ENCODE measurements around the gene TNMD. TPM values are rescaled to one million over a fixed set of nuclear protein-coding genes. Genes with fewer than 3 reads are reported as not detected.
"Not testable (repeated sequence)": the region's sequence is repeated elsewhere in the genome, so short reads cannot be mapped to it uniquely, and the experiment has no call there.

TNMD gene
- total RNA-seq: not detected in 2 replicates

GRCh38 chrX:100584611-100585010 lies at the start of gene TNMD:
TNMD (plus strand) TSS chrX:100584936; CDS start chrX:100585019, 83 bp downstream.
- Mint-ChIP-seq H3K36me3 (ENCODE audit: low read depth) (no peaks in the 10 kb centered on the region), H3K27ac (no peak within 1 kb of the TSS), H3K4me1 (no peaks in the 10 kb centered on the region), H3K9me3 (no peaks in the 10 kb centered on the region), H3K4me3 (no peak within 1 kb of the TSS), H3K27me3 (peaks cover 3% of the 10 kb centered on the region)
- intact Hi-C loops (cut with micrococcal nuclease): no loop called here
- DNase-seq: no peak

DNA sequence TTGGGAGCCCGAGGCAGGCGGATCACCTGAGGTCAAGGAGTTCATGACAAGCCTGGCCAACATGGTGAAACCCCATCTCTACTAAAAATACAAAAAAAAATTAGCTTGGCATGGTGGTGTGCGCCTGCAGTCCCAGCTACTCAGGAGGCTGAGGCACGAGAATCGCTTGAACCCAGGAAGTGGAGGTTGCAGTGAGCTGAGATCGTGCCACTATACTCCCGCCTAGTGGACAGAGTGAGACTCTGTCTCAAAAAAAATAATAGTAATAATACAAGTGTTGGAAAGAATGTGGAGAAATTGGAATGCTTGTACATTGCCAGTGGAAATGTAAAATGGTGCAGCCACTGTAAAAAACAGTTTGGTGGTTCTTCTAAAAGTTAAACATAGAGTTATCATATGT lies 19.2 kb upstream of the TNMD start:
- DNase-seq; H3K9me3 Mint-ChIP-seq; H3K36me3 Mint-ChIP-seq (ENCODE audit: low read depth); H3K4me1 Mint-ChIP-seq; intact Hi-C loops (cut with micrococcal nuclease); H3K27me3 Mint-ChIP-seq; H3K27ac Mint-ChIP-seq; H3K4me3 Mint-ChIP-seq: not testable (repeated sequence)

DNA sequence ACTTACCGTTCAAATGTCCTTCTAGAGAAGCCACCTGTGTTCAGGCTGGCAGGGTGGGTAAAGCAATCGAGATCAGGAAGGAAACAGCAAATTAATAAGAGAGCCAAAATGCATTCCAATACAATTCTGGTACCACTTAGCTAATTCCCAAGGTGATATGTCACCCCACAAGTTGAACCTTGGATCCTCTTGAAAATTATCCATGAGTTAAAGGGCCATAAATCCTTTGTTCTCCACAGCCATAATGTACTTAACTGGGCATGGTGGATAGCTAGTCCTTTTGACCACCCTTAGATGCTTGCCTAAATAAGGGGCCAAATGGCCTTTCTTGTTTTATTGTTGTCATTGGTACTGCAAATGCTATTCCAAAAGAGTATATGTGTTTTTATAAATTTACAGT lies 2.0 kb downstream of the TNMD start:
- intact Hi-C loops (cut with micrococcal nuclease): no loop called here
- no peak overlapping the region for H3K27ac Mint-ChIP-seq
- H3K4me1 Mint-ChIP-seq: no peaks in the 10 kb centered on the region
- no peak for DNase-seq
- peaks cover 3% of the 10 kb centered on the region for H3K27me3 Mint-ChIP-seq
- H3K36me3 Mint-ChIP-seq (ENCODE audit: low read depth): no peaks in the 10 kb centered on the region
- H3K9me3 Mint-ChIP-seq: no peaks in the 10 kb centered on the region
- no peak overlapping the region for H3K4me3 Mint-ChIP-seq

DNA sequence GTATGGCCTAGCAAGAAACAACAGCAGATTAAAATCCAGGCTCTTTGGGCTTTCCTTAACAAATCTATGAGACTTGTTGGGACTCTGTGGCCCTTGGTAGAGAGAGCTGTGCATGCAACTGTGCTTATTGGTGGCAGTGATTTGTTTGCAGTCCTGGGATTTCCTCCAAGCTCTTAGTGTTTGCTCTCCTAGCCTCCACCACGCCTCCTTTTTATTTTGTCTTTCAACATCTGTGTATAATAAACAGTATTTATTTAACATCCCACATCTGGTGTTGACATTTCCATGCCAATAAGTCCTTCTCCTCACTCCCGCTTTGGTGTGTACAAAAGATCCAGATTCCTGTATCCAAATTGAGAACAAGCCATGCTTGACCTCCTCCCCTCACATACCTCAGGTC lies 3.1 kb downstream of the TNMD start:
- Mint-ChIP-seq H3K4me3 (no peak overlapping the region), H3K27ac (no peak overlapping the region), H3K27me3 (peaks cover 2% of the 10 kb centered on the region), H3K9me3 (no peaks in the 10 kb centered on the region), H3K36me3 (ENCODE audit: low read depth) (no peaks in the 10 kb centered on the region), H3K4me1 (no peaks in the 10 kb centered on the region)
- DNase-seq: no peak
- intact Hi-C loops (cut with micrococcal nuclease): no loop called here

- no peaks in the 10 kb centered on the region for H3K4me1 Mint-ChIP-seq
Observed at GRCh38 chrX:100591256-100592051, 6.7 kb downstream of the TNMD start.

GRCh38 chrX:100593126-100593525 lies 8.4 kb downstream of the TNMD start:
- H3K4me3 Mint-ChIP-seq: no peak overlapping the region
- intact Hi-C loops (cut with micrococcal nuclease): no loop called here
- H3K27me3 Mint-ChIP-seq: no peaks in the 10 kb centered on the region
- no peaks in the 10 kb centered on the region for H3K4me1 Mint-ChIP-seq
- no peak for DNase-seq
- H3K36me3 Mint-ChIP-seq (ENCODE audit: low read depth): no peaks in the 10 kb centered on the region
- H3K27ac Mint-ChIP-seq: no peak overlapping the region
- no peaks in the 10 kb centered on the region for H3K9me3 Mint-ChIP-seq

More at GRCh38 chrX:100591256-100592051, 6.7 kb downstream of the TNMD start:
- Mint-ChIP-seq H3K27ac (no peak overlapping the region), H3K27me3 (no peaks in the 10 kb centered on the region), H3K4me3 (no peak overlapping the region), H3K9me3 (no peaks in the 10 kb centered on the region), H3K36me3 (ENCODE audit: low read depth) (no peaks in the 10 kb centered on the region)
- DNase-seq: no peak
- intact Hi-C loops (cut with micrococcal nuclease): no loop called here

- intact Hi-C loops (cut with micrococcal nuclease): no loop called here
- Mint-ChIP-seq H3K27ac (no peak overlapping the region), H3K27me3 (no peaks in the 10 kb centered on the region), H3K9me3 (no peaks in the 10 kb centered on the region), H3K4me3 (no peak overlapping the region), H3K4me1 (no peaks in the 10 kb centered on the region), H3K36me3 (ENCODE audit: low read depth) (no peaks in the 10 kb centered on the region)
- DNase-seq: no peak
Observed at GRCh38 chrX:100593581-100593980, 8.8 kb downstream of the TNMD start.

DNA sequence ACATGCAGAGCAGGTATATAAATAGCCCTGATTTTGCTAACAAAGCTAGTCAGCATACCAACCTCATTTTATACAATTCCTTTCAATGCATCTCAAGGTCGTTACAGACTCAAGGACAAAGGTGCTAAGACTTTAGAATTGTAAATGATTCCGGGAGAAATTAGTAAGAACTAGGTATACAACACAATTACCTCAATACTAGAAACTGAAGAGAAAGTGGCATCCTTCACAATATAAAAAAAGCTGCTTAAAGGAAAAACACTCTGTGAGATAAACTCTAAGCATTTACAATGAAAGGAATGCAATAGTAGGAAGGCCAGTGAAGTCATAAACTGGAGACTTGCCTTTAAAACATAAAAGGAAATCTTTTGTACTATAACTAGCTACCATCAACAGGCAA lies 11.9 kb downstream of the TNMD start:
- no peaks in the 10 kb centered on the region for H3K4me1 Mint-ChIP-seq
- no peaks in the 10 kb centered on the region for H3K9me3 Mint-ChIP-seq
- no peaks in the 10 kb centered on the region for H3K36me3 Mint-ChIP-seq (ENCODE audit: low read depth)
- intact Hi-C loops (cut with micrococcal nuclease): no loop called here
- H3K4me3 Mint-ChIP-seq: no peak overlapping the region
- no peaks in the 10 kb centered on the region for H3K27me3 Mint-ChIP-seq
- DNase-seq: no peak
- no peak overlapping the region for H3K27ac Mint-ChIP-seq

- H3K27ac Mint-ChIP-seq: no peak overlapping the region
- DNase-seq: no peak
- H3K4me1 Mint-ChIP-seq: no peaks in the 10 kb centered on the region
- H3K27me3 Mint-ChIP-seq: no peaks in the 10 kb centered on the region
- H3K9me3 Mint-ChIP-seq: no peaks in the 10 kb centered on the region
- no peaks in the 10 kb centered on the region for H3K36me3 Mint-ChIP-seq (ENCODE audit: low read depth)
- intact Hi-C loops (cut with micrococcal nuclease): no loop called here
- H3K4me3 Mint-ChIP-seq: no peak overlapping the region
Observed at GRCh38 chrX:100599456-100599855, 14.7 kb downstream of the TNMD start.

DNA sequence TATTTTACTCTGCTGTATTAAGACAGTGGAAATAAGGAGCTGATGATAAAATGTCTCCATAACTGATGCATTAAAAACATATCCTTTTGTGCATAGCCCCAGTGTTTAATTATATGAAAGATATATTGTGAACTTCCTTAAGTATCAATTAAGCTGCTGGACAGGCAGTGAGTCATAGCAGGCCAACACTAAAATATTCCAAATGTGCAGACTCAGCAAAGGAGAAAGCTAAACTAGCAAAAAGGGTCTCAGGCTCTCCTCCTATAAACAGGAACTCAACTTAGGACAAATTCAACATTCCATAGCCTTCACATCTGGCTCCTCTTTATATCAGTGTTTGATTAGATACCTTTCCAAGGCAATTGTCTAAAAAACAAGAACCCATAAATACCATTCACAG lies 15.6 kb downstream of the TNMD start:
- H3K4me3 Mint-ChIP-seq: no peak overlapping the region
- no peak overlapping the region for H3K27ac Mint-ChIP-seq
- no peaks in the 10 kb centered on the region for H3K36me3 Mint-ChIP-seq (ENCODE audit: low read depth)
- H3K4me1 Mint-ChIP-seq: no peaks in the 10 kb centered on the region
- no peaks in the 10 kb centered on the region for H3K9me3 Mint-ChIP-seq
- no peaks in the 10 kb centered on the region for H3K27me3 Mint-ChIP-seq
- intact Hi-C loops (cut with micrococcal nuclease): no loop called here
- no peak for DNase-seq

- Mint-ChIP-seq H3K27me3 (no peaks in the 10 kb centered on the region), H3K9me3 (no peaks in the 10 kb centered on the region)
Observed at GRCh38 chrX:100600758-100601157, 16.0 kb downstream of the TNMD start.

GRCh38 chrX:100606753-100607152 lies 22.0 kb downstream of the TNMD start:
- H3K36me3 Mint-ChIP-seq (ENCODE audit: low read depth): no peaks in the 10 kb centered on the region
- no peaks in the 10 kb centered on the region for H3K27me3 Mint-ChIP-seq
- intact Hi-C loops (cut with micrococcal nuclease): no loop called here
- H3K9me3 Mint-ChIP-seq: no peaks in the 10 kb centered on the region
- no peak for DNase-seq
- H3K27ac Mint-ChIP-seq: no peak overlapping the region
- no peak overlapping the region for H3K4me3 Mint-ChIP-seq
- peaks cover 3% of the 10 kb centered on the region for H3K4me1 Mint-ChIP-seq

More at GRCh38 chrX:100600758-100601157, 16.0 kb downstream of the TNMD start:
- no peak overlapping the region for H3K27ac Mint-ChIP-seq
- no peaks in the 10 kb centered on the region for H3K36me3 Mint-ChIP-seq (ENCODE audit: low read depth)
- no peak overlapping the region for H3K4me3 Mint-ChIP-seq
- intact Hi-C loops (cut with micrococcal nuclease): no loop called here
- H3K4me1 Mint-ChIP-seq: no peaks in the 10 kb centered on the region
- DNase-seq: no peak

GRCh38 chrX:100609591-100609990 lies 24.9 kb downstream of the TNMD start:
- intact Hi-C loops (cut with micrococcal nuclease): no loop called here
- H3K4me1 Mint-ChIP-seq: peaks cover 3% of the 10 kb centered on the region
- no peaks in the 10 kb centered on the region for H3K36me3 Mint-ChIP-seq (ENCODE audit: low read depth)
- no peak for DNase-seq
- H3K9me3 Mint-ChIP-seq: no peaks in the 10 kb centered on the region
- H3K4me3 Mint-ChIP-seq: no peak overlapping the region
- no peak overlapping the region for H3K27ac Mint-ChIP-seq
- H3K27me3 Mint-ChIP-seq: no peaks in the 10 kb centered on the region

- intact Hi-C loops (cut with micrococcal nuclease): no loop called here
- Mint-ChIP-seq H3K4me1 (no peaks in the 10 kb centered on the region), H3K9me3 (no peaks in the 10 kb centered on the region), H3K27me3 (peaks cover 2% of the 10 kb centered on the region), H3K27ac (no peak overlapping the region), H3K4me3 (no peak overlapping the region), H3K36me3 (ENCODE audit: low read depth) (no peaks in the 10 kb centered on the region)
- no peak for DNase-seq
Observed at GRCh38 chrX:100611951-100612350, 27.2 kb downstream of the TNMD start.

GRCh38 chrX:100615005-100615404 lies 30.3 kb downstream of the TNMD start:
- H3K36me3 Mint-ChIP-seq (ENCODE audit: low read depth): no peaks in the 10 kb centered on the region
- intact Hi-C loops (cut with micrococcal nuclease): no loop called here
- peaks cover 2% of the 10 kb centered on the region for H3K27me3 Mint-ChIP-seq
- no peak overlapping the region for H3K4me3 Mint-ChIP-seq
- H3K9me3 Mint-ChIP-seq: no peaks in the 10 kb centered on the region
- no peak overlapping the region for H3K27ac Mint-ChIP-seq
- H3K4me1 Mint-ChIP-seq: no peaks in the 10 kb centered on the region
- peak; percentile 52 for DNase-seq

Data from activated CD4-positive, alpha-beta T cell treated with anti-CD3 and anti-CD28 coated beads, Interleukin-2, amount 10 ng/mL, durations not matched to agents 24 days and 14 days (primary cell).